ENCODE results near the gene G2E3. TPM values are rescaled to one million over a fixed set of nuclear protein-coding genes. Genes with fewer than 3 reads are reported as not detected.

G2E3 gene
- total and polyA plus RNA-seq, 4 donors = 2.4 to 14.0 (median 5.7) TPM

- no peak for TF ChIP-seq REST (IDR thresholded peaks at IDR 0.05)
- no peak for TF ChIP-seq RAD21 (IDR thresholded peaks at IDR 0.05)
- TF ChIP-seq MAX (IDR thresholded peaks at IDR 0.05) = no peak
- TF ChIP-seq FOXA2 (IDR thresholded peaks at IDR 0.05) = no peak
Measured at GRCh38 chr14:30517737-30518136, 41.2 kb upstream of the G2E3 start (continued).

- WGBS = 91% methylated on average over 4 of the region's 4 CpGs
- no peak for DNase-seq (ENCODE audit: low spot score)
- H3K9ac ChIP-seq (ENCODE audit: low read depth in 1 of 2, low read length in 2 of 2) = no peak overlapping the region
- TF ChIP-seq FOXA2 (IDR thresholded peaks at IDR 0.05) = no peak
- TF ChIP-seq CTCF (IDR thresholded peaks at IDR 0.05; ENCODE audit: low read depth, low read length, missing input control) = no peak
- no peak for TF ChIP-seq RAD21 (IDR thresholded peaks at IDR 0.05)
- TF ChIP-seq ATF3 (IDR thresholded peaks at IDR 0.05) = no peak
- TF ChIP-seq RXRA (IDR thresholded peaks at IDR 0.05) = no peak
- TF ChIP-seq FOXA1 (IDR thresholded peaks at IDR 0.05) = no peak
- no peak for TF ChIP-seq ZBTB33 (IDR thresholded peaks at IDR 0.05)
- TF ChIP-seq GABPA (IDR thresholded peaks at IDR 0.05 in 1 of 2, conservative IDR thresholded peaks at IDR 0.05 in 1 of 2) = no peak
- no peak for TF ChIP-seq REST (IDR thresholded peaks at IDR 0.05)
- no peak for TF ChIP-seq HNF4A (conservative IDR thresholded peaks at IDR 0.05)
- H3K27me3 ChIP-seq (ENCODE audit: control insufficient read depth in 4 of 4, insufficient read depth in 4 of 4, low read length in 3 of 4) = no peaks in the 10 kb centered on the region
- no peak overlapping the region for H3K4me3 ChIP-seq (ENCODE audit: low read depth in 1 of 3, low read length in 3 of 3)
- no peak overlapping the region for H3K27ac ChIP-seq (ENCODE audit: low read depth in 1 of 2, low read length in 2 of 2)
- no peaks in the 10 kb centered on the region for H3K4me1 ChIP-seq (ENCODE audit: control insufficient read depth in 4 of 4, insufficient read depth in 4 of 4, low read length in 3 of 4)
- no peaks in the 10 kb centered on the region for H3K9me3 ChIP-seq (ENCODE audit: control insufficient read depth in 4 of 4, low read length in 3 of 4)
- H3K36me3 ChIP-seq (ENCODE audit: control insufficient read depth in 4 of 4, insufficient read depth in 3 of 4, low read depth in 1 of 4, low read length in 3 of 4) = no peaks in the 10 kb centered on the region
Measured at GRCh38 chr14:30518867-30519560, 39.9 kb upstream of the G2E3 start.
